Parathyroid adenoma (tissue), 2 donors: ENCODE results near the gene CACNA1G.
A peak's percentile ranks its signal among the peaks of the same experiment; 100 is the strongest.

Experiments
- H2AFZ ChIP-seq: fragments of 300-600 bp; sonication (generic); one replicate; pipeline ENCODE4 v1.7.0; 2017; ENCODE audit warnings: antibody characterized with exemption, mild to moderate bottlenecking
- H3K27ac ChIP-seq: fragments of 300-600 bp; sonication (generic); one replicate; pipeline ENCODE4 v1.7.0; 2017
- H3K27me3 ChIP-seq: fragments of 300-600 bp; sonication (generic); one replicate; pipeline ENCODE4 v1.7.0; 2017; ENCODE audit warnings: low read length; ENCODE audit not compliant: control insufficient read depth, insufficient read depth
- H3K36me3 ChIP-seq: fragments of 300-600 bp; sonication (generic); one replicate; pipeline ENCODE4 v1.7.0; 2017; ENCODE audit warnings: low read length; ENCODE audit not compliant: control insufficient read depth, insufficient read depth
- H3K4me1 ChIP-seq: fragments of 300-600 bp; sonication (generic); one replicate; pipeline ENCODE4 v1.7.0; 2017; ENCODE audit warnings: control low read depth
- H3K4me2 ChIP-seq: fragments of 300-600 bp; sonication (generic); one replicate; pipeline ENCODE4 v1.7.0; 2017; ENCODE audit warnings: low read length
- H3K4me3 ChIP-seq: fragments of 300-600 bp; sonication (generic); one replicate; pipeline ENCODE4 v1.7.0; 2017; ENCODE audit warnings: low read depth, low read length
- H3K79me2 ChIP-seq: fragments of 300-600 bp; sonication (generic); one replicate; pipeline ENCODE4 v1.7.0; 2017; ENCODE audit warnings: control low read depth
- H3K9ac ChIP-seq: fragments of 300-600 bp; sonication (generic); one replicate; pipeline ENCODE4 v1.7.0; 2017; ENCODE audit warnings: mild to moderate bottlenecking
- H3K9me3 ChIP-seq: fragments of 300-600 bp; sonication (generic); one replicate; pipeline ENCODE4 v1.7.0; 2017; ENCODE audit warnings: low read length; ENCODE audit not compliant: control insufficient read depth
- CTCF ChIP-seq: fragments of 300-600 bp; sonication (generic); IDR thresholded peaks from one replicate; pipeline ENCODE4 v1.7.0; 2017; ENCODE audit warnings: antibody characterized with exemption, mild to moderate bottlenecking
- donor health status: primary hyperparathyroidism.

The CACNA1G gene

GRCh38 chr17:50532452-50533024 lies 28.0 kb upstream of the CACNA1G start, which contains the start of gene EPN3:
TSS of gene EPN3 (plus strand) at chr17:50532735. CDS start at chr17:50536557, 3,822 bp downstream.
- peaks cover 25% of the 10 kb centered on the region for H3K79me2 ChIP-seq
- peak within 1 kb of the TSS; percentile 97 for H3K27ac ChIP-seq
- no peaks in the 10 kb centered on the region for H3K27me3 ChIP-seq
- no peaks in the 10 kb centered on the region for H3K36me3 ChIP-seq
- peak within 1 kb of the TSS; percentile 89 for H3K4me3 ChIP-seq
- TF ChIP-seq CTCF, result peak; percentile 12
- H3K4me2 ChIP-seq, result peak within 1 kb of the TSS; percentile 92
- H3K4me1 ChIP-seq, result peaks cover 31% of the 10 kb centered on the region
- no peaks in the 10 kb centered on the region for H3K9me3 ChIP-seq
- H2AFZ ChIP-seq, result peak within 1 kb of the TSS; percentile 73
- peak within 1 kb of the TSS; percentile 97 for H3K9ac ChIP-seq

GRCh38 chr17:50533185-50533584 lies 27.3 kb upstream of the CACNA1G start:
- Histone ChIP-seq H3K27me3 (no peaks in the 10 kb centered on the region), H3K4me1 (peaks cover 36% of the 10 kb centered on the region), H3K36me3 (no peaks in the 10 kb centered on the region), H3K9ac (peak overlapping the region; percentile 97), H3K4me3 (peak overlapping the region; percentile 89), H3K9me3 (no peaks in the 10 kb centered on the region), H3K79me2 (peaks cover 31% of the 10 kb centered on the region), H3K4me2 (peak overlapping the region; percentile 92), H3K27ac (peak overlapping the region; percentile 97), H2AFZ (no peak overlapping the region)
- TF ChIP-seq CTCF, result no peak

DNA sequence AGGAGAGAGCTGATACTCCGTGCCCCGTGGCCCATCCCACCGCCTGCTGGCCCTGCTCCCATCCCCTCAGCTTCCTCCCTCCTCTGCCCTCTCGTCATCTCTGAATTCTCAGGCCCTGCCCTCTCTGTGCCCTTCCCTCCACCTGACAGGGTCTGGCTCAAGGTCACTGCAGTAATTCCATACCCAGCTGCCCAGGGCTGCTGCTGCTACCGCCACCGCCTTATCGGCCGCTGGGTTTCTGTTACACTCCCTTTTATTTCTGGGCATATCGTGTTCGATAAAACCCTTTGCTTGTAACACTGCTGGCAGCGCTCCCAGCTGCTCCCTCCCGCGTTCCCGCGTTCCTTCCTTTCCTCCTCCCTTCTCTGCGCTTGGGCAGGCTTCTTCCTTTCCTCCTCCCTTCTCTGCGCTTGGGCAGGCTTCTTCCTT lies 26.8 kb upstream of the CACNA1G start:
- Histone ChIP-seq H3K36me3 (no peaks in the 10 kb centered on the region), H3K27me3 (no peaks in the 10 kb centered on the region), H3K4me3 (peak overlapping the region; percentile 89), H3K4me1 (peaks cover 41% of the 10 kb centered on the region), H3K9ac (peak overlapping the region; percentile 97), H3K27ac (peak overlapping the region; percentile 97), H2AFZ (peak overlapping the region; percentile 8), H3K9me3 (no peaks in the 10 kb centered on the region), H3K4me2 (peak overlapping the region; percentile 92), H3K79me2 (peaks cover 32% of the 10 kb centered on the region)
- no peak for TF ChIP-seq CTCF

DNA sequence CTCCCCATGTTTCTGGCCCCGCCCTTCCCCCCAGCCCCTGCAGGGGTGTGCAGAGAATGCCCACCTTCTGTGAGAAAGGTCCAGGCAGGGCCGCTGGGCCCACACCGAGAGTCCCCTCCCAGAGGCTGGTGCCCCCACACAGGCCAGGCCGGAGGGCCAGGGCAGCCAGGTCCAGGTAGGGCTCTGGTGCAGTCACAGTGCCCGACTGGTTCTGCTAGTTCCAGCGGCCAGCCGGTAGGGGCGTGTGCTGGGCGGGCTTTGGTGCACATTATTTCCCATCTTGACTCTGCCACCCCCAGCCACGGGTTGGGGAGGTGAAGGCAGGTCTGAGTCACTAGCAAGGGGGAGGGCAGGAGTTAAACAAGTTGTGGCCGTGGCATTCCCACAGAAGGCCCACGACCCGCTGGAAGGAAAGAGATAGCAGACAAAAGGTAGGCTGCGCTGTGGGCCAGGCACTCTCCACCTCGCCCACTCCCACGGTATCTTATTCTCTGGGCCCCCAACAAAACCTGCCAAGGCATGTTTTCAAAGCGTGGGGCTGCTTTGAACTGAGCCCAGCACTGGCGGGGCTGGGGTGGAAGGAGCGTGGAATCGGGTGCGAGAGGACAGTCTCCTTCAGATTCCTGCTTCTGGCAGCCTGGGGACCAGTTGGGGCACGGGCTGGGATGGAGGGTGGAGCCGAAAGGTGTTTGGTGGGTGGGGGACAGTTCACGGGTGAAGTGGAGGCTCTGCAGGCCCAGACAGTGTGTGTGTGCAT lies 26.1 kb upstream of the CACNA1G start:
- peak; percentile 62 for TF ChIP-seq CTCF
- Histone ChIP-seq H3K4me3 (peak overlapping the region; percentile 89), H3K27ac (peak overlapping the region; percentile 97), H3K9ac (peak overlapping the region; percentile 86), H3K27me3 (no peaks in the 10 kb centered on the region), H3K79me2 (peaks cover 35% of the 10 kb centered on the region), H3K9me3 (no peaks in the 10 kb centered on the region), H3K4me2 (peak overlapping the region; percentile 92), H2AFZ (peak overlapping the region; percentile 8), H3K36me3 (no peaks in the 10 kb centered on the region), H3K4me1 (peaks cover 41% of the 10 kb centered on the region)
